Retina (tissue), 1 donor: ENCODE results near the gene ARMH1.
A peak's percentile ranks its signal among the peaks of the same experiment; 100 is the strongest.
"Not testable (repeated sequence)": the region's sequence is repeated elsewhere in the genome, so short reads cannot be mapped to it uniquely, and the experiment has no call there.

Source experiments
- DNase-seq: peaks from one replicate; pipeline ENCODE4 v3.0.0-alpha.2; 2016

ARMH1 gene

GRCh38 chr1:44724296-44724954 is 49.9 kb downstream of the ARMH1 start:
- no peak for DNase-seq

DNA sequence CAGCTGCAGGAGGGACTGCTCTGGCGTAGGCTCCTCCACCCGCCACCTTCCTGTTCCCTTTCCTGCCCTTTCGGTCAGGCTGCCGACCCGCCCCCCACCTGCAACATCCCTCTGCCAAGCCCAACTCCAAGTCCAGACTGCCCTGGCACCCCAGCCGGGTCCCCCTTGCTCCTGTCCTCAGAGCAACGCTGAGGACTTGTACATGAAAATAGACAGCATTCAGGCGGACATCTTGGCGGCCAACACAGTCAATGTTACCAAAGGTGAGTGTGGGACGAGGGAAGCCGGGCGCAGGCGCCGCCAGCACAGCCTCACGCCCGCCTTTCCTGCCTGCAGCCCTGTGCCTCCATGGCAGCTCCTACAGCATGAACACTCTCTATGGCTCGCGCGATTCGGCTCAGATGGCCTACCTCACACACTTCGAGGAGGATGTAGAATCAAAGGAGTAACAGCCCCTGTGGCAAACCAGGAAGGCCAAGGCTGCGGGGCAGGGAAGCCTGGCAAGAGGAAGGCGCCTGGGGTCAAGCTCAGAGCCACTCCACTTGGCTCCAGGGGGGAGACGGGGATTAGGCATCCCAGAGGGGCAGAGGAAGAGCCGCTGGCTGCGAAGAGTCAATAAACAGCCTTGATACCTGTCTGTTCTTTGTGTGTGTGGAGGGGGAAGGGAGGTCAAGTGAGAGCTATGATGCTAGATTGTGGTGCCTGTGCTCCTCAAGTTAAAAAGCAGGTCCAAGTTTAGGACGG is 50.6 kb downstream of the ARMH1 start:
- DNase-seq = no peak

- DNase-seq = peak; percentile 95
Measured at GRCh38 chr1:44730741-44731512, 56.4 kb downstream of the ARMH1 start, which contains the start of gene RNU5D-1. TSS of gene RNU5D-1 (minus strand) at chr1:44731170.

DNA sequence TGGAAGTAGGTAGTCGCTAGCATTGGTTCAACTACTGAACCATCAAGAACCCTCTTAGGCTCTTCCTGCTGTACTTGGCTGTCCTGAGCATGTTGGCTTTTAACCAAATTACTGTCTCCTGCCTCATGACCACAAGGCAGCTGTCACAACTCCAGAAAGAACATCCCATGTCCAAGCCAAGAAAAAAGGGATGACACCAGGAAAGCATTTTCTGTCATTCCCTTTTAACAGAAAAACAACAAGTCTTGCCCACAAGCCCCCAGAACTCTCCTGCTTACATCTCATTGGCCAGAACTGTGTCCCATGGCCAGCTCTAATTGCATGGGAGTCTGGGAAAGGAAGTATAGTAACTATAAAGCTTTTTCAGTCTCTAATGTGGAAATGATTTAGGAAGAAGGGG is 58.9 kb downstream of the ARMH1 start:
- no peak for DNase-seq

GRCh38 chr1:44733784-44734183 is 59.3 kb downstream of the ARMH1 start:
- no peak for DNase-seq

DNA sequence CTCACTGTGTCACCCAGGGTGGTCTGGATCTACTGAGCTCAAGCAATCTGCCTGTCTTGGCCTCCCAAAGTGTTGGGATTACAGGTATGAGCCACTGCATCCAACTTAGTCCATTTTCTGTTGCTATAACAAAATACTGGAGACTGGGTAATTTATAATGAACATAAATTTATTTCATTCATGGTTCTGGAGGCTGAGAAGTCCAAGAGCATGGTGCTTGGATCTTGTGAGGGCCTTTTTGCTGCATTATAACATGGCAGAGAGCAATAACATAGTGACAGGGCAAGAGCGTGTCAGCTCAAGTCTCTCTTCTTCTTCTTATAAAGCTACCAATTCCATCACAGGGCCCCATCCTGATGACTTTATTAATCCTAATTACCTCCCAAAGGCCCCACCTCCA is 61.5 kb downstream of the ARMH1 start:
- no peak for DNase-seq

DNA sequence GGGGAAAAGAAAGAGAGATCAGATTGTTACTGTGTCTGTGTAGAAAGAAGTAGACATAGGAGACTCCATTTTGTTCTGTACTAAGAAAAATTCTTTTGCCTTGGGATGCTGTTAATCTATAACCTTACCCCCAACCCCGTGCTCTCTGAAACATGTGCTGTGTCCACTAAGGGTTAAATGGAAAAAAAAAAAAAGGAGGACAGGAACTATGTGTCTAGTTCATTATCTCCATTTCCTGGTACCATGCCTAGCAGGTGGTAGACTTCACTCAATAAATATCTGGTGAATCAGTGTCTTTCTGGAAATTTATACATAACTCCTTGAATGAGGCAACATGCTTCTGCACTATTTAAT is 64.4 kb downstream of the ARMH1 start:
- not testable (repeated sequence) for DNase-seq

GRCh38 chr1:44739307-44740178 is 65.0 kb downstream of the ARMH1 start, which contains the start of gene KIF2C:
TSS of gene KIF2C (plus strand) at chr1:44739837. CDS start at chr1:44739933, 96 bp downstream.
- DNase-seq = peak; percentile 96

DNA sequence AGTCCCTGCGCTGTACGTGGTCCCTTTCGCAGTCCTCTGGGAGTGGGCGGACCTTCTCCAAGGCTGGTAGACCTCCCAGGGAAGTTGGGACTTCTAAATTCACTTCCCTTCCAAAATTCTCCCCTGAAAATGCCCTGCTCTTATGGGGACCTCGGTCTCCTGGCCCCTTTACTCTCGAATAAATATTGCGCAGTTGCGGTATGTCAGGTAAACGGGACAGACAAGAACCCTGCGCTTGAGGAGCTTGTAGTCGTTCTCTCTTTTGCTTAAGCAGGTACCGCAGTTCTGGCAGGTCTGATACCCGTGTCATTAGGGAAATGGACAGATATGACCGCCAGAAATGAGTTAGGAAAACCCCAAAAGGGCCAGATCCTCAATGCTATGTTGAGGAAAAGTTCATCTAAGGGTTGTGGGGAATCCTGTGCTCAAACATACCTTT is 65.7 kb downstream of the ARMH1 start:
- DNase-seq = no peak

- DNase-seq = no peak
Measured at GRCh38 chr1:44743211-44743610, 68.7 kb downstream of the ARMH1 start.

- DNase-seq = no peak
Measured at GRCh38 chr1:44747878-44748277, 73.4 kb downstream of the ARMH1 start.

- DNase-seq = no peak
Measured at GRCh38 chr1:44757420-44757819, 82.9 kb downstream of the ARMH1 start.

DNA sequence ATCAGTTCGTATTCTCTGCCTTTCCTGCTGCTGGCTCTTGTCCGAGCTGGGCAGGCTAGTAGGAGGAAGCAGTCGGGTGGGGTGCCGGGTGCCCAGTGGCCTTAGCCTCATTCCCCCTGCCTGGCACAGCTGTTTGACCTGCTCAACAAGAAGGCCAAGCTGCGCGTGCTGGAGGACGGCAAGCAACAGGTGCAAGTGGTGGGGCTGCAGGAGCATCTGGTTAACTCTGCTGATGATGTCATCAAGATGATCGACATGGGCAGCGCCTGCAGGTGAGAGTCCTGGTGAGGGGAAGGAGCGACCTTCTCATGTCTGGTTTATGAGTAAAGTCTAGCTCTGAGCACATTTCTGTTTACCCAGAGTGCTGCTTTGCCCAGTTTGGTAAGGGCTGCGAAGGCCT is 84.6 kb downstream of the ARMH1 start:
- no peak for DNase-seq

- no peak for DNase-seq
Measured at GRCh38 chr1:44760876-44761275, 86.4 kb downstream of the ARMH1 start.

- not testable (repeated sequence) for DNase-seq
Measured at GRCh38 chr1:44766421-44766820, 91.9 kb downstream of the ARMH1 start.
